ENCODE measurements around the gene SPSB4.

SPSB4 gene

DNA sequence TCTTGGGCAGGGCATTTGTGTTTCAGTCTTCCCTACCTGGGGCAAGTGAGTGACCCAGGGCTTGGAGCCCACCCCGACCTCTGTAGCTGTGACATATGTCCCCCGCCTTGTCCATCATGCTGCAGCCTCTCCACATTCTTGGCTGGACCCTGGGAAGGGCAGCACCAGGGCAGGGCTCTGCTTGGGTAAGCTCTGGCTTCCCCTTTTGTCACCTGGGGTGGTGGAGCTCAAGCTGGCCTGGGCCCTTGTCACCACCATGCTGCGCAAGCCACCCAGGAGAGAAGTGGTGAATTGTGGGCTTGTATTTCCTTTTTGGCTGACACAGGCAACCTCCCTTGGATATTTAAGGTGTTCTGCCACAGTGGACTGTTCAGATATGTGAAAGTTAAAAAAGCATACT, 29.3 kb downstream of the SPSB4 start:
- FAIRE-seq (no peak), DNase-seq (ENCODE audit: insufficient read length) (no peak)
- TF ChIP-seq TAF1 (IDR thresholded peaks at IDR 0.05; ENCODE audit: borderline replicate concordance, low read depth, low read length) (no peak), POLR2A (IDR thresholded peaks at IDR 0.05; ENCODE audit: low read depth, low read length) (no peak), POLR2AphosphoS5 (IDR thresholded peaks at IDR 0.05; ENCODE audit: low read depth, low read length) (no peak)

DNA sequence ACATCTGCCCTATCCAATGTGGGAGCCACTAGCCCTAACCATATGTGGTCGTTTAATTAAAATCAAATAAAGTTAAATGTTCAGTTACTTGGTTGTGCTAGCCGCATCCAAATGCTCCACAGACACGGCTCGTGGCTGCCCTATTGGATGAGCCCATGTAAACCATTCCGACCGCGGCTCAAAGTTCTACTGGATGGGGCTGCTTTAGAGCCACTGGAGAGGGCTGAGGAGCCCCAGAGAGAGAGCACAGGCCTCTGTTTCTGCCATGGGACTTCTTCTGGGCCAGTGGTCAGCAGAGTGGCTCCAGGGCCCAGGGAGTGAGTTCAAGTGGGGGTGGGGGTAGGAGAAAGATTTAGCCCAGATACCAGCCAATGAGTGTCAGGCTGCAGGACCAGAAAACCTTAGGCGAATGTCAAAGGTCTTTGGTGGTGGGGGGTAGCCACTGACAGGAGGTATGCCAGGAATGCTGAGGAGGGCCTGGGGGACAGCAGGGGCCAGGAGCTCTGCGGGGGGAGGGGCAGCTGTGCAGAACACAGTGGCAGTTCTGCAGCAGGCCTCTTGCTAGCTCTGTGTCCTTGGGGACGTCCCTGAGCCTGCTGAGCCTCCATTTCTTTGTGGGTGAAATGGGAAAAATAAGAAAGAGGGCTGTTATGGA, 30.1 kb downstream of the SPSB4 start:
- FAIRE-seq (no peak), DNase-seq (ENCODE audit: insufficient read length) (no peak)
- TF ChIP-seq POLR2A (IDR thresholded peaks at IDR 0.05; ENCODE audit: low read depth, low read length) (no peak), TAF1 (IDR thresholded peaks at IDR 0.05; ENCODE audit: borderline replicate concordance, low read depth, low read length) (no peak), POLR2AphosphoS5 (IDR thresholded peaks at IDR 0.05; ENCODE audit: low read depth, low read length) (no peak)

DNA sequence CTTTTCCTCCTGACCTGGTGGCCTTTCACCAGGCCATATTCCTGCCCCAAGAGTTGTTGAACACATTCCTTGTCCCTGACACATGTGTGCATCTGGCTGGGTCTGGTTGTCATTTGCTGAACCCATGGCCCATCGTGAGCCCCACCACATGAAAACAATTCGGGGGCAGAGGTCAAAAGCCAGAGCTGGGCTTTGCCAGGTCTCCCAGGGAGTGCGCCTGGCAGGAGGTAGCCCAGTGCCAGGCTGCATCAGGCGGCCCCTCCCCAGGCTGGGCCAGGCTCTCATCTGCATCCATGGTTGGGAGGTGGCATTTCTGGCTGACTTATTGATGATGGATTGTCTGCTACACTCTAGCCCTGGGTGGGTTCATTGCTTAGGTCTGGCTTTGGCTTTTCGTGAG, 30.9 kb downstream of the SPSB4 start:
- TF ChIP-seq POLR2AphosphoS5 (IDR thresholded peaks at IDR 0.05; ENCODE audit: low read depth, low read length) = no peak
- no peak for TF ChIP-seq TAF1 (IDR thresholded peaks at IDR 0.05; ENCODE audit: borderline replicate concordance, low read depth, low read length)
- TF ChIP-seq POLR2A (IDR thresholded peaks at IDR 0.05; ENCODE audit: low read depth, low read length) = no peak
- no peak for FAIRE-seq
- no peak for DNase-seq (ENCODE audit: insufficient read length)

- TF ChIP-seq POLR2AphosphoS5 (IDR thresholded peaks at IDR 0.05; ENCODE audit: low read depth, low read length) = no peak
- TF ChIP-seq TAF1 (IDR thresholded peaks at IDR 0.05; ENCODE audit: borderline replicate concordance, low read depth, low read length) = no peak
- no peak for TF ChIP-seq POLR2A (IDR thresholded peaks at IDR 0.05; ENCODE audit: low read depth, low read length)
- no peak for DNase-seq (ENCODE audit: insufficient read length)
- FAIRE-seq = no peak
These were observed 32.1 kb downstream of the SPSB4 start for GRCh38 chr3:141083226-141083625.

DNA sequence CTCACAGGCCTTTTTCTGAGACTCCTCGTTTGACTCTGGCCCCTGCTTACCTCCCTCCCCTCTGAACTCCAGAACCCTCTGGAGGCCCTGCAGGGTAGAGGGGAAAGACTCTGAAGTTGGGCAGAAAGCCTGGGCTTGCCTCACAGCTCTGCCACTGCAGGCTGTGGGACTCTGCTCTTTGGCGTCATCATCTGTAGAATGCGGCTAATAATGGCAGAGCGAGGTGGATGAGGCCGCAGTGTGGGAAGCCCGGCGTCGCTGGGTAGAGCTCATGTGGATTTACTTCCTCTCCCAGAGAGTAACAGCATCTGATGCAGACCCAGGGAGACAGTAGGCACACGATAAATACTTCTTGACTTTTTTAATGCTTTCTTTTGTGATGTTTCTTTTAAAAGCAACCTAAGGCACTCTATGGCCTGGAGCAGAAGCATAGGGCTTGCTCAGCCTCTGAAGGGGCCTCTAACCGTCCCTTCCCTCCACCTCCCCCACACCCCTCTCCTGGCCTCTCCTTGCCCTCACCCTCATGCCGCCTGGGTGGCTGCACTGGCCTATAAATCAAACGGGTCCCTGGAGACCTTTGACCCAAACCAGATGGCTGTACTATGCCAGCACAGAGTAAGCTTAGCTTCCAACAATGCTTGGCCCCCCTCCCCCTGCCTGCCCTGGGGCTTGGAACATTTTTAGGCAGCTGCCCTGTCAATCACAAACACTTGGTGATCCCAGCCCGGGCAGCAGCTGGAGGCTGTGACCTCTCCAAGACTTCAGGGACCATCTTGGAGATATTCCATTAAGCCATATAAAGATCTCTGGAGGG, 32.9 kb downstream of the SPSB4 start:
- DNase-seq (ENCODE audit: insufficient read length) (no peak), FAIRE-seq (no peak)
- TF ChIP-seq POLR2AphosphoS5 (IDR thresholded peaks at IDR 0.05; ENCODE audit: low read depth, low read length) (no peak), POLR2A (IDR thresholded peaks at IDR 0.05; ENCODE audit: low read depth, low read length) (no peak), TAF1 (IDR thresholded peaks at IDR 0.05; ENCODE audit: borderline replicate concordance, low read depth, low read length) (no peak)

- DNase-seq (ENCODE audit: insufficient read length) (no peak), FAIRE-seq (no peak)
- TF ChIP-seq POLR2AphosphoS5 (IDR thresholded peaks at IDR 0.05; ENCODE audit: low read depth, low read length) (no peak), POLR2A (IDR thresholded peaks at IDR 0.05; ENCODE audit: low read depth, low read length) (no peak), TAF1 (IDR thresholded peaks at IDR 0.05; ENCODE audit: borderline replicate concordance, low read depth, low read length) (no peak)
These were observed 34.4 kb downstream of the SPSB4 start for GRCh38 chr3:141085343-141086070.

DNA sequence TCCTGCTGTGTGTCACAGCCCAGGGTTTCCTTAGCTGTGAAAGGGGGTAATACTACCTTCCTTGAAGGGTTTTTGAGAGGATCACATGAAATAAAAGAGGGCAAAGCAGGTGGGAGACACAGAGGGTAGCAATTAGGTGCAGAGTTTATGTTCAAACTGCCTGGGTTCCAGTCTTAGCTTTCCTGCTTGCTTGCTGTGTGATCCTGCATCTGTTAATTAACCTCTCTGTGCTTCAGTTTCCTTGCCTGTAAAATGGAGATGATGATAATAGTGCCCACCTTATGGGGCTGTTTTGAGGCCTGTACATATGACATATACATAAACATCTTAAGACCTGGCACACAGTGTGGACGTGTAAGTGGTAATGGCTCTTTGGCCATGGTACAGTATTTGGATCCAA, 35.0 kb downstream of the SPSB4 start:
- no peak for TF ChIP-seq POLR2A (IDR thresholded peaks at IDR 0.05; ENCODE audit: low read depth, low read length)
- no peak for TF ChIP-seq TAF1 (IDR thresholded peaks at IDR 0.05; ENCODE audit: borderline replicate concordance, low read depth, low read length)
- TF ChIP-seq POLR2AphosphoS5 (IDR thresholded peaks at IDR 0.05; ENCODE audit: low read depth, low read length) = no peak
- no peak for DNase-seq (ENCODE audit: insufficient read length)
- FAIRE-seq = no peak

DNA sequence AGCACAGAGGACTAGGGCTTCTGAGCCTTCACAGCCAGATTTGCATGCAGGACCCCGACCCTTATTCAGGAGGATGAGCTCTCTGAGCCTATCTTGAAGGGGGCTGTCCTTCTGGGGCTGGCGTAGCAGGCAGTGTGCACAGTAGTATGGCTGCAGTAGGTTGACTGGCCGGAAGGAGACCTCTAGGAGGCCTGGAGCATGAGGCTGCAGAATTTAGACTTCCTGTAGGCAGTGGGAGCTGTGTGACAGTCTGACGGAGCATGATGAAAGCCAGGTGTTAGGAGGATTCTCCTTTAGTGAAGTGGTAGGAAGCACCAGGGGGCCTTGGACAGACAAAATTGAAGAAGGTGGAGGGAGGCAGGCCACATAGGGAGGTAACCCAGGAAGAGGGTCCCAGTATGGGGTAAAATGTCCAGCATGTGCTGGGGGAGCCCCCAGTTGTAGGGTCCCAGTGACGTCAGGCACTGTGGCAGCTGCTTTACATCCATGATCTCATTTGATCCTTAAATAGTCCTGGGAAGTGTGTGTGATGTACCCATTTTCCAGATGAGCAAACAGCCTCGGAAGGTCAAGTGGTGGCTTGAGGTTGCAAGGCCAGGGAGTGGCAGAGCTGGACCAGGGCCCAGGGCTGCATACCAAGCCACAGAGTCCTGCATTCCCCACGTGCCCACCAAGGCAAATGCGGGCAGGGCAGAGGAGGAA, 36.1 kb downstream of the SPSB4 start:
- FAIRE-seq (no peak), DNase-seq (ENCODE audit: insufficient read length) (no peak)
- TF ChIP-seq POLR2AphosphoS5 (IDR thresholded peaks at IDR 0.05; ENCODE audit: low read depth, low read length) (no peak), TAF1 (IDR thresholded peaks at IDR 0.05; ENCODE audit: borderline replicate concordance, low read depth, low read length) (no peak), POLR2A (IDR thresholded peaks at IDR 0.05; ENCODE audit: low read depth, low read length) (no peak)

GRCh38 chr3:141087778-141088130, 36.6 kb downstream of the SPSB4 start:
- no peak for TF ChIP-seq POLR2AphosphoS5 (IDR thresholded peaks at IDR 0.05; ENCODE audit: low read depth, low read length)
- no peak for TF ChIP-seq TAF1 (IDR thresholded peaks at IDR 0.05; ENCODE audit: borderline replicate concordance, low read depth, low read length)
- TF ChIP-seq POLR2A (IDR thresholded peaks at IDR 0.05; ENCODE audit: low read depth, low read length) = no peak
- no peak for DNase-seq (ENCODE audit: insufficient read length)
- FAIRE-seq = no peak

DNA sequence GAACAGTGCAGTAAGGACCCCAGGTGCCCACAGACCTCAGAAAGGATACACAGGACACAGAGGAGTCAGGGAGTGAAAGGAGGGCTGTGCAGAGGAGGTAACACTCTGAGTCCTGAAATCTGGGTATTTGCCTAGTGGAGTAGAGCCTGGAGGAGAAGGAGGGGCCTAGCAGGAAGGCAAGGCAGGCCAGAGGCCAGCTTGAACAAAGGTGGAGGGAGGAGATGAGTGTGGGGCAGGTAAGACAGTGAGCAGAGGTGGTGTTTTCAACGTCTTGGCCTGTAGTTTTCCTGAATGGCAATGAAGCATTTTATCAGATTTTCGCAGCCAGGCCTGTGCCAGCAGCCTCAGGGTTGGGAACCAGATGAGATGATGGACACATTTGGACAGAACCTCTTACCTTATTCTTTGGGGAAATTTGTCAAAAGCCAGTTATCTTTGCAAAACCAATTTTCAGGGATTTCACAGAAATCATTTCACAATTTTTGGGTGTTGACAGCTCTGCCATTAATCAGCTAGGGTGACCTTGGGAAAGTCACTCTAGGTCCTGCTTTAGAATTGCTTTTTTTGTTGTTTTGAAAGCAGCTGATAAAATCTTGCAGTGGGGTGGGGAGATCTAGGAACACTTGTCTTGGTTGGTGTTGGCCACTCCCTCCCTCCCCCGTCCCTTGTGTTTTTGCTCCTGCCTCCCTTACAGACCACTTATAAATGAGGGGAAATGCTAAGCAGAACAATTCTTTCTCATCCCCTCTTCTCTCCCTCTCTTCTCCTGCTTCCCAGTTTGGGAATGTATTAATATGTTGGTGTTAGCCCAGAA, 38.4 kb downstream of the SPSB4 start:
- TF ChIP-seq POLR2A (IDR thresholded peaks at IDR 0.05; ENCODE audit: low read depth, low read length) = no peak
- TF ChIP-seq TAF1 (IDR thresholded peaks at IDR 0.05; ENCODE audit: borderline replicate concordance, low read depth, low read length) = no peak
- TF ChIP-seq POLR2AphosphoS5 (IDR thresholded peaks at IDR 0.05; ENCODE audit: low read depth, low read length) = no peak
- FAIRE-seq (no peak), DNase-seq (ENCODE audit: insufficient read length) (no peak)
